ENCODE results near the gene RSKR.

Gene RSKR

DNA sequence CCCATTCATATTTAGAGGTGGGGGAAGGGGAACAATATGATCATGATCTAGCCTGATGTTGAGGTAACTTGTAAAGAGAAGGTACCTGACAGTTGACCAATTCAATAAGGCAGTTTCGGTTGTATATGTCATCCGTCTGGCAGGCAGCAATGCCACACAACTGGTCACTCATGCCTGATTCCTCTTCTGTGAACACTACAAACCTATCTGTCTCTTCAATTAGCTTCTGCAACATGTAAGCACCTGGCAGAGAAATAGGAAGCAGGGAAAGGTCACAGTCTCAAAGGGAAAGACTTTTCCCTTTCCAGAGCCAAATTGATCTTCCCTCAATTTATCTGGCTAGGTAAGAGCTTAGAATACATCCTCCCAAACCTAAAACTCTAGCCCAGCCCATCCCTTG is 10.2 kb upstream of the RSKR start:
- Histone ChIP-seq H3K27me3 (replicated peaks in 2 of 5; ENCODE audit: control insufficient read depth in 4 of 5, insufficient read depth in 5 of 5, low read length in 4 of 5) (no peaks in the 10 kb centered on the region), H3K4me1 (ENCODE audit: control extremely low read depth in 1 of 4, control insufficient read depth in 4 of 4, insufficient read depth in 4 of 4, low read length in 3 of 4) (no peaks in the 10 kb centered on the region), H3K36me3 (ENCODE audit: control insufficient read depth in 4 of 4, insufficient read depth in 4 of 4, low read length in 3 of 4) (peaks cover 29 to 92% (median 69%) of the 10 kb centered on the region in 4 experiments), H3K4me3 (ENCODE audit: control insufficient read depth in 1 of 7, extremely low read depth in 1 of 7, insufficient read depth in 4 of 7, low read depth in 2 of 7, low read length in 6 of 7) (no peak overlapping the region), H3K27ac (ENCODE audit: insufficient read depth in 1 of 2, low read depth in 1 of 2, low read length in 2 of 2, poor library complexity in 1 of 2, severe bottlenecking in 2 of 2) (no peak overlapping the region), H3K9me3 (ENCODE audit: control extremely low read depth in 1 of 5, control insufficient read depth in 4 of 5, insufficient read depth in 2 of 5, low read depth in 1 of 5, low read length in 4 of 5) (no peaks in the 10 kb centered on the region)
- WGBS (ENCODE audit: insufficient coverage) = 100% methylated on average over 1 of the region's 2 CpGs
- no peak for DNase-seq
- ChIA-PET POLR2A (no interaction called here), CTCF (interaction anchor here (0.6 to 1.0 kb wide), 2 partner anchors 8 to 10 kb away, joined by 3 to 4 read pairs; partner anchors contain the start of gene RSKR)

DNA sequence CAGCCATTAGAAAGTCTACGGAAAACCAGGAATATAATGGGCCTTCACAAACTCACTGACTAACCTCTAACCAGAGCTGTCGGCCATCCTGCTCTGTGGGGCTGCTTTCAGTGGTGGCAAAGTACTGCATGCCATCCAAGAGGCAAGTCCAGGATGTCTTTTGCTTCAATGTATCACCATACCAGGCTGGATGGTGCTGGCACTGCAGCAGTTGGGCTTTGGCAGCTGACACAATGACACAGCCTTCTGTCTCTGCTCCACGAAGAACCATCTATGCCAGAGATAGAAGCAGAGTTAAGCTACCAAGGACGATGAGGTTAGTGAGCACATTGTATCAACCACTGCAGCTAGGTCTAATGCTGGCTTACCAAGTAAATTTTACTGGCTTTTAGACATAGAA is 9.7 kb upstream of the RSKR start:
- Histone ChIP-seq H3K9me3 (ENCODE audit: control extremely low read depth in 1 of 5, control insufficient read depth in 4 of 5, insufficient read depth in 2 of 5, low read depth in 1 of 5, low read length in 4 of 5) (no peaks in the 10 kb centered on the region), H3K36me3 (ENCODE audit: control insufficient read depth in 4 of 4, insufficient read depth in 4 of 4, low read length in 3 of 4) (peaks cover 33 to 93% (median 71%) of the 10 kb centered on the region in 4 experiments), H3K4me3 (ENCODE audit: control insufficient read depth in 1 of 7, extremely low read depth in 1 of 7, insufficient read depth in 4 of 7, low read depth in 2 of 7, low read length in 6 of 7) (no peak overlapping the region), H3K4me1 (ENCODE audit: control extremely low read depth in 1 of 4, control insufficient read depth in 4 of 4, insufficient read depth in 4 of 4, low read length in 3 of 4) (no peaks in the 10 kb centered on the region), H3K27ac (ENCODE audit: insufficient read depth in 1 of 2, low read depth in 1 of 2, low read length in 2 of 2, poor library complexity in 1 of 2, severe bottlenecking in 2 of 2) (no peak overlapping the region), H3K27me3 (replicated peaks in 2 of 5; ENCODE audit: control insufficient read depth in 4 of 5, insufficient read depth in 5 of 5, low read length in 4 of 5) (no peaks in the 10 kb centered on the region)
- ChIA-PET POLR2A (no interaction called here), CTCF (interaction anchor here (0.6 to 1.0 kb wide), 3 partner anchors 8 to 94 kb away, joined by 3 to 4 read pairs (median 3); partner anchors contain the start of gene RSKR)
- no peak for DNase-seq
- WGBS (ENCODE audit: insufficient coverage) = 95% methylated on average over 4 of the region's 4 CpGs

DNA sequence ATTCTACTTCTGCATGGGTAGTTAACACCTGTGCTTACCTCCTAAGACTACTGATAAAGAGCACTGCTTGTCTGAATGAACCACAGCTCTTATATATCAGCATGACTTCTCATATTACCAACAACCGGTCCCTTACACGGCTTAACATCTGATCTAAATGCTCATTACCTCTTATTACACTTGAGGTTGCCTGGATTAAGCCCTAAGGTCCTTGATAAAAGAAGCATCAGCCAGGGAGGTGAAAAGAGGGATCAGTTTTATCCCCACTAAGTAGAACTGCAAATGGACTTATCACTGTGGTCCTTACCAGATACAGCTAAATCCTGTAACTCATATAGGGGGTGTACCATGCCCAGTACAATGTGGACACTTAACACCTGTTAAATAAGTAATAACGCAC is 8.2 kb upstream of the RSKR start:
- H3K27ac ChIP-seq (ENCODE audit: insufficient read depth in 1 of 2, low read depth in 1 of 2, low read length in 2 of 2, poor library complexity in 1 of 2, severe bottlenecking in 2 of 2) = no peak overlapping the region
- H3K9me3 ChIP-seq (ENCODE audit: control extremely low read depth in 1 of 5, control insufficient read depth in 4 of 5, insufficient read depth in 2 of 5, low read depth in 1 of 5, low read length in 4 of 5) = no peaks in the 10 kb centered on the region
- CTCF ChIA-PET = interaction anchor here (0.7 to 1.4 kb wide), 2 partner anchors 10 to 21 kb away, joined by 3 to 4 read pairs; no protein-coding TSS in a partner anchor
- DNase-seq = no peak
- POLR2A ChIA-PET = no interaction called here
- peaks cover 36 to 95% (median 66%) of the 10 kb centered on the region in 4 experiments for H3K36me3 ChIP-seq (ENCODE audit: control insufficient read depth in 4 of 4, insufficient read depth in 4 of 4, low read length in 3 of 4)
- no peaks in the 10 kb centered on the region for H3K4me1 ChIP-seq (ENCODE audit: control extremely low read depth in 1 of 4, control insufficient read depth in 4 of 4, insufficient read depth in 4 of 4, low read length in 3 of 4)
- WGBS (ENCODE audit: insufficient coverage) = no CpG with 5 or more reads among the region's 3 CpGs
- no peak overlapping the region for H3K4me3 ChIP-seq (ENCODE audit: control insufficient read depth in 1 of 7, extremely low read depth in 1 of 7, insufficient read depth in 4 of 7, low read depth in 2 of 7, low read length in 6 of 7)
- H3K27me3 ChIP-seq (replicated peaks in 2 of 5; ENCODE audit: control insufficient read depth in 4 of 5, insufficient read depth in 5 of 5, low read length in 4 of 5) = no peaks in the 10 kb centered on the region

DNA sequence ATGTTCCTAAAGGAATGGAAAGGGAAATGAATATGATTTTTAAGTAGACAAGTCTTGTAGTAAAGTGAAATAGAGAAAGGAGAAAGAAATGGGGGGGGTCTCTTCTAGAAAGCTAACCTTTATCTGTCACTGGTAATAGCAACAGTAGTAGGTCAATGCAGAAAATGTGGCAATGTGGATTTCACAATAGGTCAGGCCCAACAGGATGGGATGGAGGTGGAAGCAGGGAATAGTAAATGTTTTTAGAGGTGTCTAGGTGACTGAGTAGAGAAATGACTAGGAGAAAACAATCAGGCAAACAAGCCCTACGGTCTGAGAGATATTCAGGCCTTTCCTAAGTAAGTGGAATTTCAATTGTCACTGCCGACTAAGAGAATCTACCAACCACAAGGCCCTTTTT is 6.0 kb upstream of the RSKR start:
- Histone ChIP-seq H3K4me1 (ENCODE audit: control extremely low read depth in 1 of 4, control insufficient read depth in 4 of 4, insufficient read depth in 4 of 4, low read length in 3 of 4) (peaks cover 0 to 1% (median under 1%) of the 10 kb centered on the region in 4 experiments), H3K4me3 (ENCODE audit: control insufficient read depth in 1 of 7, extremely low read depth in 1 of 7, insufficient read depth in 4 of 7, low read depth in 2 of 7, low read length in 6 of 7) (no peak overlapping the region), H3K9me3 (ENCODE audit: control extremely low read depth in 1 of 5, control insufficient read depth in 4 of 5, insufficient read depth in 2 of 5, low read depth in 1 of 5, low read length in 4 of 5) (no peaks in the 10 kb centered on the region), H3K27ac (ENCODE audit: insufficient read depth in 1 of 2, low read depth in 1 of 2, low read length in 2 of 2, poor library complexity in 1 of 2, severe bottlenecking in 2 of 2) (no peak overlapping the region), H3K27me3 (replicated peaks in 2 of 5; ENCODE audit: control insufficient read depth in 4 of 5, insufficient read depth in 5 of 5, low read length in 4 of 5) (no peaks in the 10 kb centered on the region), H3K36me3 (ENCODE audit: control insufficient read depth in 4 of 4, insufficient read depth in 4 of 4, low read length in 3 of 4) (peaks cover 42 to 97% (median 73%) of the 10 kb centered on the region in 4 experiments)
- POLR2A ChIA-PET = no interaction called here
- CTCF ChIA-PET = interaction anchor here (1.0 to 1.2 kb wide), 2 partner anchors 14 to 154 kb away, joined by 3 read pairs; no protein-coding TSS in a partner anchor
- 95% methylated on average over 2 of the region's 2 CpGs for WGBS (ENCODE audit: insufficient coverage)
- no peak for DNase-seq

DNA sequence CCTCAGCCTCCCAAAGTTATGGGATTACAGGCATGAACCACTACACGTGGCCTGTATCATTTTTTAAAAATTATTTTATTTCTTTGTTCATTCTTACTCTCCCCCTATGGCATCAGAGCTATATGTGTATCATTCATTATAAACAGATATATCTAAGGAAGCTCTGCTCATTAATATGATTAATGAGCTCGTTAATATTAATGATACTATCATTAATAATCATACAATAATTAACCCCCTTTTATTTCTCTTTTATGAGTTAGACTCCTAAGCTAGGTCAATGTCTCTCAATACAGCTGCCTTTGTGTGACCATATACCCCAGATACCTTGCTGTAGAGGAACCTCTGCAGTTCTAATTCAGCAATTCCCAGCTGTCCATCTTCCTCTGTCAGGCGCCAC is 4.5 kb upstream of the RSKR start:
- Histone ChIP-seq H3K4me1 (ENCODE audit: control extremely low read depth in 1 of 4, control insufficient read depth in 4 of 4, insufficient read depth in 4 of 4, low read length in 3 of 4) (peaks cover 3 to 16% (median 16%) of the 10 kb centered on the region in 4 experiments), H3K27me3 (replicated peaks in 2 of 5; ENCODE audit: control insufficient read depth in 4 of 5, insufficient read depth in 5 of 5, low read length in 4 of 5) (no peaks in the 10 kb centered on the region), H3K9me3 (ENCODE audit: control extremely low read depth in 1 of 5, control insufficient read depth in 4 of 5, insufficient read depth in 2 of 5, low read depth in 1 of 5, low read length in 4 of 5) (no peaks in the 10 kb centered on the region), H3K36me3 (ENCODE audit: control insufficient read depth in 4 of 4, insufficient read depth in 4 of 4, low read length in 3 of 4) (peaks cover 36 to 93% (median 72%) of the 10 kb centered on the region in 4 experiments), H3K27ac (ENCODE audit: insufficient read depth in 1 of 2, low read depth in 1 of 2, low read length in 2 of 2, poor library complexity in 1 of 2, severe bottlenecking in 2 of 2) (no peak overlapping the region), H3K4me3 (ENCODE audit: control insufficient read depth in 1 of 7, extremely low read depth in 1 of 7, insufficient read depth in 4 of 7, low read depth in 2 of 7, low read length in 6 of 7) (no peak overlapping the region)
- ChIA-PET POLR2A (interaction anchor here (0.7 kb wide), 1 partner anchor 126 kb away, joined by 3 read pairs; no protein-coding TSS in a partner anchor), CTCF (interaction anchor here (0.7 to 1.8 kb wide), 2 partner anchors 16 to 20 kb away, joined by 3 to 5 read pairs; no protein-coding TSS in a partner anchor)
- no peak for DNase-seq
- WGBS (ENCODE audit: insufficient coverage) = no CpG with 5 or more reads among the region's 3 CpGs

DNA sequence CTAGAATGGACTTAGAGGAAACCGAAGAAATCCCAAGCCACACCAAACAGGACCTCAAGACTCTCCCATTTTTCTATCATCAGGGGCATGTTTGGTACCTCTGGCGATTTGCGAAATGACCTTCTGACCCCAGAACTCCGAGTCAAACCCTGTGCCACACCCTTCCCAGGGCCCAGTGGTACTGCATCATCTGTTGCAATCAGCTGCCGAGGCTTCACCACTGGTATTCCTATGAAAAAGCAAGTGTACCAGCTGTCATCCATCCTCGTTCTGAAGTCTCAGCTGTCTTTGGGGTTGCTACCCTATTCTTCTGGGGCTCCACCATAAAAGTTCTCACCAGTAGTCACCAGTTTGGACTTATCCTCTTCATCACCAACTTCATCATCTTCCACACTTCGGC is 2.3 kb upstream of the RSKR start:
- ChIA-PET CTCF (interaction anchor here (1.1 to 1.3 kb wide), 2 partner anchors 16 to 18 kb away, joined by 4 to 5 read pairs; no protein-coding TSS in a partner anchor), POLR2A (no interaction called here)
- no peak overlapping the region for H3K4me3 ChIP-seq (ENCODE audit: control insufficient read depth in 1 of 7, extremely low read depth in 1 of 7, insufficient read depth in 4 of 7, low read depth in 2 of 7, low read length in 6 of 7)
- H3K36me3 ChIP-seq (ENCODE audit: control insufficient read depth in 4 of 4, insufficient read depth in 4 of 4, low read length in 3 of 4) = peaks cover 33 to 96% (median 67%) of the 10 kb centered on the region in 4 experiments
- no peaks in the 10 kb centered on the region for H3K27me3 ChIP-seq (replicated peaks in 2 of 5; ENCODE audit: control insufficient read depth in 4 of 5, insufficient read depth in 5 of 5, low read length in 4 of 5)
- peaks cover 11 to 30% (median 26%) of the 10 kb centered on the region in 4 experiments for H3K4me1 ChIP-seq (ENCODE audit: control extremely low read depth in 1 of 4, control insufficient read depth in 4 of 4, insufficient read depth in 4 of 4, low read length in 3 of 4)
- H3K9me3 ChIP-seq (ENCODE audit: control extremely low read depth in 1 of 5, control insufficient read depth in 4 of 5, insufficient read depth in 2 of 5, low read depth in 1 of 5, low read length in 4 of 5) = no peaks in the 10 kb centered on the region
- 95% methylated on average over 5 of the region's 7 CpGs for WGBS (ENCODE audit: insufficient coverage)
- H3K27ac ChIP-seq (ENCODE audit: insufficient read depth in 1 of 2, low read depth in 1 of 2, low read length in 2 of 2, poor library complexity in 1 of 2, severe bottlenecking in 2 of 2) = no peak overlapping the region
- no peak for DNase-seq

DNA sequence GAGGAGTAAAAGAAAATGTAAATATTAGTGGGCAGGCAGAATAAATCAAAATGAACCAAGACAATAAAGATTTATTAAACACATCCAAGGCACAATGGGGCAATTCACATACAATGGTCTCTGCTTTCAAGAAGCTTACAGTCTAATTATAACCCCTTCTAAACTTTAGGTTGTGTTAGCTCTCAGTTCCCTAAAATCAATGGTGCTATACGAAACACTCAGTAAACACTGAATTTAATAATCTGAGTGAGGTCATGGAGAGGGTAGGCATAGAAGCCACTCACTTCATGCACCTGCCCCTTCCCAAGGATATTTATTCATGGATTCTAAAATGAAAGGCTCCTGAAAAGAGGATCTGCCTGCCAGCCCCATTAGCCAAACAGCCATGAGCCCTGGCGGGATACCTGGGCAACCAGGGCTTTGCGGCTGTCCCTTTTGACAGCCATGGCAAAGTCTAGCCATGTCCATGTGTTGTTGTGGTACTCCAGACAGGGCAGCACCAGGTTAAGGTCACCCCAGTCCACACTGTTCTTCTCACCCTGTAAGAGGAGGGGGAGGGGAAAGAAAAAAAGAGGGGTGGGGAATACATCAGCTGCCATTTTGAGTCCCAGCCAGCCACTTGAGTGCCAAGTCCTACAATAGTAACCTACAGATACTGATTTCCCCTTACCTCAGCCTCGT is 1.4 kb upstream of the RSKR start:
- CTCF ChIA-PET = interaction anchor here (0.9 to 1.0 kb wide), 2 partner anchors 25 to 66 kb away, joined by 3 to 4 read pairs; no protein-coding TSS in a partner anchor
- H3K9me3 ChIP-seq (ENCODE audit: control extremely low read depth in 1 of 5, control insufficient read depth in 4 of 5, insufficient read depth in 2 of 5, low read depth in 1 of 5, low read length in 4 of 5) = no peaks in the 10 kb centered on the region
- WGBS (ENCODE audit: insufficient coverage) = 100% methylated on average over 3 of the region's 4 CpGs
- H3K4me3 ChIP-seq (ENCODE audit: control insufficient read depth in 1 of 7, extremely low read depth in 1 of 7, insufficient read depth in 4 of 7, low read depth in 2 of 7, low read length in 6 of 7) = no peak overlapping the region
- no peak for DNase-seq
- no peak overlapping the region for H3K27ac ChIP-seq (ENCODE audit: insufficient read depth in 1 of 2, low read depth in 1 of 2, low read length in 2 of 2, poor library complexity in 1 of 2, severe bottlenecking in 2 of 2)
- H3K4me1 ChIP-seq (ENCODE audit: control extremely low read depth in 1 of 4, control insufficient read depth in 4 of 4, insufficient read depth in 4 of 4, low read length in 3 of 4) = peaks cover 11 to 30% (median 26%) of the 10 kb centered on the region in 4 experiments
- no peaks in the 10 kb centered on the region for H3K27me3 ChIP-seq (replicated peaks in 2 of 5; ENCODE audit: control insufficient read depth in 4 of 5, insufficient read depth in 5 of 5, low read length in 4 of 5)
- H3K36me3 ChIP-seq (ENCODE audit: control insufficient read depth in 4 of 4, insufficient read depth in 4 of 4, low read length in 3 of 4) = peaks cover 35 to 96% (median 63%) of the 10 kb centered on the region in 4 experiments
- POLR2A ChIA-PET = interaction anchor here (0.6 kb wide), 1 partner anchor 15 kb away, joined by 7 read pairs; no protein-coding TSS in a partner anchor
